SJCRH30 (cell line): ENCODE measurements around the gene MED25. TPM values are rescaled to one million over a fixed set of nuclear protein-coding genes. Genes with fewer than 3 reads are reported as not detected.

Experiments
- DNase-seq, 2 experiments: peaks; one replicate each; pipeline ENCODE4 v3.0.0-alpha.2; 2015 to 2020
- H3K27ac ChIP-seq: fragments of 250-450 bp; sonication (Bioruptor Pico); 2 replicates; pipeline ENCODE4 v1.5.1; 2020; ENCODE audit warnings: mild to moderate bottlenecking, moderate library complexity
- H3K27me3 ChIP-seq: fragments of 250-450 bp; sonication (Bioruptor Pico); 2 replicates; pipeline ENCODE4 v1.5.1; 2020; ENCODE audit warnings: mild to moderate bottlenecking, moderate library complexity
- H3K36me3 ChIP-seq: fragments of 250-450 bp; sonication (Bioruptor Pico); 2 replicates; pipeline ENCODE4 v1.5.1; 2020; ENCODE audit warnings: mild to moderate bottlenecking, moderate library complexity
- H3K4me1 ChIP-seq: fragments of 250-450 bp; sonication (Bioruptor Pico); 2 replicates; pipeline ENCODE4 v1.5.1; 2020; ENCODE audit warnings: mild to moderate bottlenecking, moderate library complexity
- H3K4me3 ChIP-seq: fragments of 250-450 bp; sonication (Bioruptor Pico); 2 replicates; pipeline ENCODE4 v1.5.1; 2020; ENCODE audit warnings: mild to moderate bottlenecking, moderate library complexity
- H3K9me3 ChIP-seq: fragments of 250-450 bp; sonication (Bioruptor Pico); replicated peaks from 2 replicates; pipeline ENCODE4 v1.5.1; 2020; ENCODE audit warnings: mild to moderate bottlenecking, moderate library complexity
- total RNA-seq: library from RNA; depleted of rRNA; stranded (reverse); fragments of >200 nt; shearing (Covaris generic); gene quantifications from 2 replicates; pipeline ENCODE4 v1.2.3, GENCODE V29; 2014

MED25 gene
- total RNA-seq, 1 experiment from 2014 or later: 22.2 TPM

DNA sequence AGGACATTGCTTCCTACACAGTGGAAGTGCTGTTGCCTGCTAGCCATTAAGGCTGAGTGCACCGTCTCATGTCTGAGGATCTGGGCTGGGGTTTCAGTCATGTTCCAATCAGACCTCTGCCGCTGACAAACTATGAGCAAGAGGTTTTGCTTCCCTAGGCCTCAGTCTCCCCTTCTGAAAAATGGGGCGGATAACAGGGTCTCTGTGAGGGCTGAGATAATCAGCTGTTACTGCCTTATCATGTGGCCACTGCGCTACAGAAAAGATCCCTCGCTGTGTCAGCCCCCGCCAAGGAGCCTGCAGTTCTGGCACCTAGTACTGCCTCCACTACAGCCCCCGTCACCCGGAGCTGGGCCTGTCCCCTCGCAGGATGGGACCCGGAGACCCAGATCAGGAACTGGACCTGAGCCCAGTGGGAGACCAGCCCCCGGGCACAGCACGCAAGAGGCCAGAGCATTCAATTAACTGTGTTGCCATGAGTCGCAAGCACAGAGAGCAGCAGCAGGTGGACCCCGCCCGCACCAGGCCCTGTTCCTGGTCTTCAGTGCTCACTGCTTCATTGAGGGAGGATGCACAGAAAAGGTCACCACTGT lies 52.3 kb downstream of the MED25 start:
- Histone ChIP-seq H3K4me1 (peaks cover 7% of the 10 kb centered on the region; the same call in 1 of the 2 replicates), H3K27ac (no peak overlapping the region; the same call in 1 of the 2 replicates), H3K4me3 (peak overlapping the region; percentile 57), H3K9me3 (no peaks in the 10 kb centered on the region), H3K27me3 (no peaks in the 10 kb centered on the region), H3K36me3 (no peaks in the 10 kb centered on the region)
- no peak for DNase-seq

DNA sequence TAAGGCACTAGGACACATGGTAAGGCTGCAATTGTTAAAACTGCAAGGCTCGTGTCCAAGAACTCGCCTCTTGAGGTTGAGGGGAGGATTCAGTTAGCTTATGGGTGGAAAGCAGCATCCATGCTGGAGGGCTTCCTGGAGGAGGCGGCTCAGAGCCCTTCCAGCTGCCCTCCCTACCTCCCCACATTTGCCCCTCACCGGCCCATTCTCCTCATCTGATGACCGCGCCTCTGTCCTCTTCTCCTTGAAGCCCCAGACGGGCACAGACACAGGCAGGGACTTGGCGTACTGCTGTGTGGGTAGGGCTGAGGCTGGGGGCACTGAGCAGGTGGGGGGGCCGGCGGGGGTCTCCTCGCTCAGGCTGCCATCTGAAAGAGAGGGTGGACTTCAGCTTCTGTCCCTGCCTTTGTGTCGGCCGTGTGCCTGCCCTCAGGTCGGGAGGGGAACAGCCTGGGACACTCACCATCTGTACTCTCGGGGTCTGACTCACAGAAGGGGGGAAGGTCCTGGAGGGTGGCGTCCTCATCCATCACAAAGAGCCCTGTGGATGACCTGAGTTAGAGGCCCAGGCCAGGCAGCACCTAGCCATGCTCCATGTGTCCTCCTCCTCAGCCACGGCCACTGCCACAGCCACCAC lies 53.4 kb downstream of the MED25 start:
- no peaks in the 10 kb centered on the region for H3K9me3 ChIP-seq
- no peaks in the 10 kb centered on the region for H3K36me3 ChIP-seq
- DNase-seq: no peak
- no peak overlapping the region for H3K27ac ChIP-seq
- H3K27me3 ChIP-seq: no peaks in the 10 kb centered on the region
- H3K4me3 ChIP-seq: no peak overlapping the region
- H3K4me1 ChIP-seq: peaks cover 1% of the 10 kb centered on the region; the same call in 1 of the 2 replicates

DNA sequence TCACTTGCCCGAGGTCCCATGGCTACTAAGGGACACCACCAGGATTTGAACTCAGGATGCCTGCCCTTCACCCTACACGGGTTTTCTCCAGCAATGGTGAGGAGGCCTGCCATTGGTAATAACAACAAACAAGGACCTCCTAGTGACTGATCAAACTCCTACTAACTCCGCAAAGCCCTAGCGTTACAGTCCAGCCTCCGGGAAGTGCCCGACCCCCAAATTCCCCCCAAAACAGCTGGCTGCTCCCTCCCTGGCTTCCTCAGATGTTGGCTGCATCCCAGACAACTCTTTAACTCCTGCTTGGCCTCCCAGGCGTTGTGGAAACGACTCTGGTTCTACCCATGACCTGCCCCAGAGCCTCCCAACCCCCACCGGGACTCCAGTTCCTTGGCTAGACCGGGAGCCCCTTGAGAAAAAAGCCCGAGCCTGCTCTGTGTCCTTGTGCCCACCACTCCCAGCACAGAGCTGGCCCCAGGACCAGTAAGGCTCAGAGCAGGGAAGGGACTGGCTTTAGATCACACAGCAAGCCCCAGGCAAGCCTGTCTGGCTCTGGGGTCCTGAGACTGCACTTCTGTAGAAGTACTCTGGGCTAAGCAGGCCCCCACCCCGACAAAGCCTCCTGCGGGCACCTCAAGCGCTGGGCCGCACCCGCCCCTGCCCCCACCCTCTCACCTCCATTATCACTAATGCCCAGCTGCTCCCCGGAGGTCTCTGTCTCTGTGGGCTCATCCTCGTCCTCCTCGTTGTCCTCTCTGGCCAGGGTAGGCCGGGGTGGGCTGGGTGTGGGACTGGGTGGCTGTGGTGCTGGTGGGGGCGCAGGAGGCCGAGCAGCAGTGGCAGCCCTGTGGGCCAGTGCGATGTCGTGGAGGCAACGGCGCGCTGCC lies 54.4 kb downstream of the MED25 start:
- Histone ChIP-seq H3K9me3 (no peaks in the 10 kb centered on the region), H3K27me3 (no peaks in the 10 kb centered on the region), H3K36me3 (no peaks in the 10 kb centered on the region), H3K27ac (no peak overlapping the region), H3K4me3 (no peak overlapping the region), H3K4me1 (no peaks in the 10 kb centered on the region)
- no peak for DNase-seq

DNA sequence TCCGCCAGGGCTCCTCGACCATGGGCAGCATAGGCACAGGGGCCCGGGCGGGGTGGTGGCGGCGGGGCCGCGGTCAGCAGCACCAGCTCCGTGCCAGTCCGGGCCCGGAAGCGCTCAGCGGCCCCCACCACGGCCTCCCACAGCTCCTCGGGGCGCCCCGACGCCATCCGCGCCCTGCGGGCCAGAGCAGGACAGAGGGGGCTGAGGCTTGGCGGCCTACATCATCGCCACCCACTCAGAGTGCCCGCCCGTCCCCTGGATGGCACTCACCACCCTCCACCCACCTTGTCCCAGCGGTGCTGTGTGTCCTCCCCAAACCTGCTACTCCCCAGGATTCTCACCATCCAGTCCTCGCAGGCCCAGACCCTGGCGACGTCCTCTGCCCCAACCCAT lies 55.0 kb downstream of the MED25 start:
- DNase-seq: no peak
- Histone ChIP-seq H3K9me3 (no peaks in the 10 kb centered on the region), H3K4me1 (no peaks in the 10 kb centered on the region), H3K27me3 (no peaks in the 10 kb centered on the region), H3K4me3 (no peak overlapping the region), H3K36me3 (no peaks in the 10 kb centered on the region), H3K27ac (no peak overlapping the region)

DNA sequence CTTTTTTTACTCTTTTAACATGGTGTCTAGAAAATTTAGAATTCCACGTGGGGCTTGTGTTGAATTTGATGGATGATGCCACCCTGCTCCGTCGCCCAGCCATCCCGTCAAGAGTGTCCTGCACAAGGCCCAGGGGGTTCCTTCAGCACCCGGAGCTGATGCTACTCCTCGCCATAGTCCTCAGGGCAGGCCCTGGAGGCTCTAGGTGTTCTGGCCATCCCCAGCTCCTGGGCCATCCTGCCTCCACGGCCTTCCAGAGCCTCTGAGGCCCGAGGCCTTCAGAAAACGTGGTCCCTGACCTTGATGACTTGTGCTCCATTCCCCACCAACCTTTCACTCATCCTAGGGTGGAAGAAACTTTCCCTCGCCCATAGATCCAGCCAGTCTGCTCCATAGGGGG lies 55.7 kb downstream of the MED25 start:
- H3K27me3 ChIP-seq: no peaks in the 10 kb centered on the region
- no peaks in the 10 kb centered on the region for H3K36me3 ChIP-seq
- H3K4me3 ChIP-seq: no peak overlapping the region
- DNase-seq: no peak
- H3K27ac ChIP-seq: no peak overlapping the region
- H3K9me3 ChIP-seq: no peaks in the 10 kb centered on the region
- H3K4me1 ChIP-seq: no peaks in the 10 kb centered on the region

DNA sequence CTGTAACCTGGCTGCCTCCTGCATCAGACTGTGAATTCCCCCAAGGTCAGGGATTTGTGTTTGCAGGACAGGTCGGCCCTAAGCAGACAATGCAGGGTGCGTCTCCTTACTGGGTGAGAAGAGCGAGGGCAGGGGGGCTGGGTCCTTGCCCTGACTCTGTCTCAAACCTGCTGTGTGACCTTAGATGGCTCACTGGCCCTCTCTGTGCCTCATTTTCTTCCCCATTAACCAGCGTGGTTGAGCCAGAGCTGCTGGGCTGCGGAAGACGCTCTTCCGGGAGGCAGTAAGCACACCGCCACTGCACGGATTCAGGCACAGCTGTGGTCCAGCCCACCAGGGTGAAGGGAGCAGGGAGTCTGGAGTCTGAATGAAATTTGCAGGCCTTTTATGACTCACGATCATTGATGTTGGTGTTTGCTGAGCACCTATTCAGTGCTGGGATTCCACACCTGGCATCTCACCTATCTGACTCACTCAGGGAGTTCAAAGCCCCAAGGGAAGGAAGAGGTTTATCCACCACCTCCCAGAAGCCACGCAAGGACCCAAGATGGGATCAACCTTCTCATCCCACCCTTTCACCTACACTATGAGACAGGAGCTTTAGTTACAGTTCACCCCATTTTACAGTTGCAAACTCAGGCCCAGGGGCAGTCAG lies 56.5 kb downstream of the MED25 start:
- no peak overlapping the region for H3K4me3 ChIP-seq
- H3K27me3 ChIP-seq: no peaks in the 10 kb centered on the region
- no peak overlapping the region for H3K27ac ChIP-seq
- no peaks in the 10 kb centered on the region for H3K4me1 ChIP-seq
- H3K36me3 ChIP-seq: no peaks in the 10 kb centered on the region
- no peak for DNase-seq
- H3K9me3 ChIP-seq: no peaks in the 10 kb centered on the region

DNA sequence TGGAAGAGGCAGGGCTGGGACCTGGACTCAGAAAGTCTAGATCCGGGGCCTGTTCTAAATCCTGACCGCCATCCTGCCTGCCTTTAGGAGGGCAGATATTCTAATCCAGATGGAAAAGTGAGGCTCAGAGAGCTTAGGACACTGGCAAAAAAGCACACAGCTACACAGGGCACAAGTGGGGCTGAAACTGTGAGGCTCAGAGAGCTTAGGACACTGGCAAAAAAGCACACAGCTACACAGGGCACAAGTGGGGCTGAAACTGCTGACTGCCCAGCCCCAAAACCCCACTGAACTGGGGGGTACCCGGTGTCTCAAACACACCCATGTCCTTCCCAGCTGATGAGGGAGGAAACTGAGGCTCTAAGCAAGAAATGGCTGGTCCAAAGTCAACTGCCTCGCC lies 57.1 kb downstream of the MED25 start:
- H3K27ac ChIP-seq: no peak overlapping the region

DNA sequence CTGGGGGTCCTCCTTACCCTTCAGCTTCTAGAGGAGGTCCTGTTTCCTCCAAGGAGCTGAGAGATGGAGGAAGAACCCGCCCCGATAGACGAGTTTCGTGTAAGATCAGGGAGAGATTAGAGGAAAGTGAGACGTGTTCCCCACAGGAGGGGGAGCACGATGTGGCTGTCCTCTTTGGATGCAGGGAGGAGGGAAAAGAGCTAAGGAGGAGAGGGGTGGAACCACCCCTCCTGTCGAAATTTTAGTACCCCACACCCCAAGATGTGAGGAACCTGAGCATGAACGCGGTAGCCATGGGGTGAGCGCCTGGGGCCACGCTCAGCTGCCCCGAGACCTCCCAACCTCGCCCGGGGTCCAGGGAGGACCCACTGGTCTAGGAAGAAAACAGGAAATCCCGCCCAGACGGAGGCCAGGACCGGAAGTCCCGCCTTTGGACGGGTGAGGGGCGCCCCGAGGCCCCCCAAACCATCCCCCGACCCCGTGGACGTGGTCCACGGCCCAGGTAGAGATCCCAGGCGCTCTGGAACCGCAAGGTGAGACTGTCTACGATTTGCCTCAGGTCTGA lies 57.9 kb downstream of the MED25 start:
- Histone ChIP-seq H3K36me3 (no peaks in the 10 kb centered on the region; the same call in 1 of the 2 replicates), H3K27me3 (no peaks in the 10 kb centered on the region), H3K27ac (peak overlapping the region; percentile 98), H3K4me3 (peak overlapping the region; percentile 95), H3K9me3 (no peaks in the 10 kb centered on the region), H3K4me1 (no peaks in the 10 kb centered on the region)
- DNase-seq: peak; percentile 69 to 78

More for the DNA sequence above, 57.1 kb downstream of the MED25 start:
- no peaks in the 10 kb centered on the region for H3K27me3 ChIP-seq
- H3K36me3 ChIP-seq: no peaks in the 10 kb centered on the region; the same call in 1 of the 2 replicates
- H3K4me1 ChIP-seq: no peaks in the 10 kb centered on the region
- DNase-seq: no peak
- no peaks in the 10 kb centered on the region for H3K9me3 ChIP-seq
- no peak overlapping the region for H3K4me3 ChIP-seq

DNA sequence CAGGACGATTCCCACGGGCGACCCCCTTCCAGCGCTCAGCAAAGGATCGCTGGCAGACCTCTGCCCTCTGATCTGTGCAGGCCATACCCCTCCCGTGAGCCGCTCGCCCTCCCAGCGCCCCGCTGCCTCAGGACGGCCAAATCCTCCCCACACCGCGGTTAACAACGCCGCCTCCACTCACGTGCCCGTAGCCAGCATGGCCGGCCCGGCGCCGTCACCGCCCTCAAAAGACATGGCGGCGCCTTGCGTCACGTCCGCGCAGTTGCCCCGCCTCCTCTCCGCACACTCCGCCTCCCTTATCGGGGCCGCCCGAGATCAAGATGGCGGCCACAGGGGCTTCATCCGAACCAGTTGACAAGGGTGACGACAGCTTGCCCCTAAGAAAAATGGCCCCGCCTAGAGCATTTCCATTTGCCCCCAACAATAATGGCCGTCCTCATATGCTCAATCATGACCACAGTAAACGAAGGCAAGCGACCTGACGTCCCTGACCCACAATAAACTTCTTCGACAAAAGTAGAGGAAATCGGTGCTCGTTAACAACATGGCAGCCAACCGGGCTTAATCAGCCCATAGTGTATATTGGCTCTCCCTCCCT lies 58.4 kb downstream of the MED25 start:
- no peaks in the 10 kb centered on the region for H3K9me3 ChIP-seq
- H3K27me3 ChIP-seq: no peaks in the 10 kb centered on the region
- peak overlapping the region; percentile 98 for H3K27ac ChIP-seq
- H3K4me1 ChIP-seq: no peaks in the 10 kb centered on the region
- peak overlapping the region; percentile 95 for H3K4me3 ChIP-seq
- peak; percentile 98 to 99 for DNase-seq
- H3K36me3 ChIP-seq: no peaks in the 10 kb centered on the region; the same call in 1 of the 2 replicates

DNA sequence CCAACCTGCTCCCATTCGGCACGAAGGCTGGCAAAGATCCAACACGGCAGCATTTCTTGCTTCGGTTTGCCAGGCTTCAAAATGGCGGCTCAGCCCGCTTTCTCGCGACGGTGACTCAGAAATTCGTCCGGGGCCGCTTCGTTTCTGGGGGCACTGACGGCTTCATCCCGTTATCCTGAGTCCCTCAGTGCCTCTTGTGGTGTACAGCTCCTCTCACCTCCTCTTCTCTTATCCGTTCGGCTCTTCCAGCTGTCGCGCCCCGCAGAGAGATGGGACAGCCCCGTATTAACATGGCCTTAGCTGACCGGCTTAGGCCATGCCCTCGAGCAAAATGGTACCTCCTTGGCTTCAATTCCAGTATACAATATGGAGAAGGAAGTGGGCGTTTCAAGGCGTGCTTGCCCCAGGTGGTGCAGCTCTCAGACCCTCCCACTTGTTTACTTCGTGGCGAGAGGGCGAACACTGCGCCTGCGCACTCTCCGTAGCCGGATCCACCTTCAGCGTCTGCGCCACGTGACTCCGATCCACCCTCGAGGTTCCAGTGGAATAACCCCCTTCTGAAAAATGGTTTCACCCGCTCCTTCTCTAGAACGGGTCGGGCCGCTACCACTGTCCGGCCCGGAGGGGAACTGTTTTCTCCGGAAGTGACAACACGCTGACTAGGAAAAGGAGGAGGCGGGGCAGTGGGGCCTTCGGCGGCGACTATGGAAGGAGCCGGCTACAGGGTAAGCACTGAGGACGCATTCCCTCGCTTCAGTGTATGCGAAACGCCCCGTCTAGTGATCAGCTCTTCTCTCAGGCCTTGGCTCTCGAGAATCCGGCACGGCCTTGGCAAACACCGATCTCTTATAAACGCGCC lies 59.2 kb downstream of the MED25 start, which contains the start of the genes AKT1S1 and TBC1D17:
TSS of gene AKT1S1 (minus strand) at position 336 of the 859 bp plus-strand sequence. CDS start 4,060 bp downstream, outside the sequence.
TSS of gene TBC1D17 (plus strand) at position 683 of the 859 bp plus-strand sequence. CDS start at position 705, 22 bp downstream.
- peak; percentile 99 for DNase-seq
- H3K27ac ChIP-seq: peak within 1 kb of the TSS; percentile 98
- no peaks in the 10 kb centered on the region for H3K9me3 ChIP-seq
- H3K4me3 ChIP-seq: peak within 1 kb of the TSS; percentile 95
- no peaks in the 10 kb centered on the region for H3K27me3 ChIP-seq
- H3K36me3 ChIP-seq: no peaks in the 10 kb centered on the region; the same call in 1 of the 2 replicates
- H3K4me1 ChIP-seq: no peaks in the 10 kb centered on the region

DNA sequence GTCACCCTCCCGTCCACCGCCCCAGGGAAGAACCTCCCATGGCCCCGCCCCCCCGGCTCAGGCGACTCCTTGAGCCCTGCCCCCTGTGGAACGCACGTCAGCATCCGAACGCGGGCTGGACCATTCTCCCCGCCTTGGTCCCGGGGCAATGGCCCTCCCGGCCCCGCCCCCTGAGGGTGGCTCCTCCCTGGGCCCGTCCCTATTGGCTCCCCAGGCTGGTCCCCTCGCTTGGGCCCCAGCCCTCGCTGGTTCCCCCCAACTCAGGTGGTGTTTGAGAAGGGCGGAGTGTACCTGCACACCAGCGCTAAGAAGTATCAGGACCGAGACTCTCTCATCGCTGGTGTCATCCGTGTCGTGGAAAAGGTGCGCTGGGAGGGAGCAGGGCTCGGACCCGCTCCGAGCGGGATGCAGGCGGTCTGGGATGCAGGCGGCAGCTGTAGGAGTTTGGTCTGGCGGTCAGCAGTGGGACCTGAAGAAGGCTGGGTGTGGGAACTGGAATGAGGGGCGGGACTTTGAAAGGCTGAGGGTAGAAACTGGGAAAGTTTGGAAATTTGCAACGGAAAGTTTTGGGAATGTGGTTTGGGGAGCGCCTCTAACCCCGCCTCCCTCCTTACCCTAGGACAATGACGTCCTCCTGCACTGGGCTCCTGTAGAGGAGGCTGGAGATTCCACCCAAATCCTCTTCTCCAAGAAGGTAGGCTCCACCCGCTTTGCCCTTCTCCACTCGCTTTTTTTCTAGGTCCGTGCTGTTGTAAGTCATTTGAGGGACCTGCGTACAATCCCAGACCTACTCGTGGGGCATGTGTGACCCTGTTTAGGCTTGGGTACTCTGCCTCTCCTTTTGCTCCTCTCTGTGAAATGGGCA lies 60.0 kb downstream of the MED25 start:
- peak overlapping the region; percentile 98 for H3K27ac ChIP-seq
- peak; percentile 98 for DNase-seq
- H3K4me1 ChIP-seq: no peaks in the 10 kb centered on the region
- no peaks in the 10 kb centered on the region for H3K27me3 ChIP-seq
- peaks cover 6% of the 10 kb centered on the region; the same call in 1 of the 2 replicates for H3K36me3 ChIP-seq
- peak overlapping the region; percentile 95 for H3K4me3 ChIP-seq
- no peaks in the 10 kb centered on the region for H3K9me3 ChIP-seq

DNA sequence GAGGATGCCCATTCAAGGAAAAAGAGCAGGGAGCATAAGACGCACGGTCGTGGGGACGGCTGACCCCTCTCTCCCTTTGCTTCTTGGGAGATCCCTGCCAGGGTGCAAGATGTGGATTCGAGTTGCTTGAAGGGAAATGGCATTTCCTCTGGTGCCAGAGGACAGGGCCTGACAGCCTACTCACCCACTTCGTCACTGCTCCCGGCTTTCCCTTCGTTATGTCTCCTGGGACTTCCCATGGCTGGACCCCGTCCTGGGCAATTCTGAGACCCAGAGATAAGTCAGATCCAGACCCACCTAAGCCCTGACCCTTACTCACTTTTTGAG lies 60.6 kb downstream of the MED25 start:
- H3K4me1 ChIP-seq: no peaks in the 10 kb centered on the region
- H3K27ac ChIP-seq: no peak overlapping the region
- H3K36me3 ChIP-seq: peaks cover 6% of the 10 kb centered on the region; the same call in 1 of the 2 replicates
- H3K9me3 ChIP-seq: no peaks in the 10 kb centered on the region
- DNase-seq: no peak
- H3K4me3 ChIP-seq: peak overlapping the region; percentile 95; the same call in 1 of the 2 replicates
- no peaks in the 10 kb centered on the region for H3K27me3 ChIP-seq
